ENCODE results near the gene CRY1. TPM values are rescaled to one million over a fixed set of nuclear protein-coding genes. Genes with fewer than 3 reads are reported as not detected.

The CRY1 gene
- polyA plus RNA-seq (2013, experiment 1 of 2), result 29.5 TPM
- 28.2 TPM for polyA plus RNA-seq (2013, experiment 2 of 2)

DNA sequence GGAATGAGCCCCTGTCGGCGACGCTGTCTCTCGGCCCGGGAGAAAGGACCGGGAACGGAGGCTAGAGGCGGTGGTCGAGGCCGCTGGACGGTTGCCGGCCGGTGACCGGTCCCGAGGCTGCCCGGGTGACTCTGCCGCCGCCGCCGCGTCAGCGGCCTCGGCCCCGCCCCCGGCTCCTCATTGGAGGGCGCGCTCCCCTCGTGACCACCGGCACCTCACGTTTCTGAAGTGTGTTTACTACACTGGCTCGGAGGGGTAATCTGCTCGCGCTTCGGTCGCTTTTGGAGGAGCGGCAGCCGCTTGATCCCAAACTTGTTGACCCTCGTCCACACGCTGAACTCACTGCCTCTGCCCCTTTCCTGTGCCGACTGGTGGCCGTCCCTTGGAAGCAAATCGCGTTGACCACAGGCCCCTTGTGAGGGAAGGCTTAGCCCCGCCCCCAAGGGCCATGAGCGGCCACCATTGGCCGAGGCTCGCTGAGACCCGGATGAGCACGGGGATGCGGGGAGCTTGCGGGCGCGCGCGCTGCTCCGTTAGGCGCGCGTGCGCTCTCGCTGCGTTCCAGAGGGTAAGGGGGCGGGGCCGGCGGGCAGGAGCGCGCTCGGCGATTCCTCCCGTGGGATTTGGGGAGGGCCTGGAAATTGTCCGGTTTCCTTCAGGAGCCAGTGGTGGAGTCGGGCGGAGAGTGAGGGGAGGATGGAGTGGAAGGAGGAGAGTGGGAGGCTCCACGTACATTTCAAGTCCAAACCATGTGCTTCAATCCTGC, at the start of gene CRY1:
Gene CRY1, minus strand, starts transcription at position 133 of the 766 bp plus-strand sequence. CDS start 588 bp downstream, outside the sequence.
- Histone ChIP-seq H3K36me3 (replicated peaks in 1 of 2; ENCODE audit: control insufficient read depth in 2 of 2, insufficient read depth in 2 of 2, low read length in 2 of 2) (no peaks in the 10 kb centered on the region), H4K91ac (ENCODE audit: low read depth, low read length, poor library complexity) (no peak within 1 kb of the TSS), H4K8ac (ENCODE audit: low read depth, low read length) (peak within 1 kb of the TSS; percentile 97), H3K79me1 (ENCODE audit: low read depth, low read length) (peaks cover 3% of the 10 kb centered on the region), H3K18ac (ENCODE audit: low read length) (peak within 1 kb of the TSS; percentile 100), H3K27me3 (ENCODE audit: control insufficient read depth in 3 of 3, insufficient read depth in 3 of 3, low read depth in 1 of 3, low read length in 3 of 3) (peaks cover 0 to 3% (median 0%) of the 10 kb centered on the region in 3 experiments), H2BK15ac (ENCODE audit: low read length) (peak within 1 kb of the TSS; percentile 72), H3K23ac (ENCODE audit: low read depth, low read length, poor library complexity) (peak within 1 kb of the TSS; percentile 92), H2AK5ac (ENCODE audit: low read depth, low read length) (peak within 1 kb of the TSS; percentile 40), H2BK5ac (ENCODE audit: low read length) (peak within 1 kb of the TSS; percentile 92), H3K9ac (ENCODE audit: low read depth, low read length, poor library complexity) (peak within 1 kb of the TSS; percentile 93), H2AFZ (ENCODE audit: low read length) (peak within 1 kb of the TSS; percentile 98), H3K27ac (replicated peaks; ENCODE audit: low read length) (peak within 1 kb of the TSS; percentile 91), H3K9me3 (replicated peaks in 1 of 2; ENCODE audit: control insufficient read depth in 2 of 2, insufficient read depth in 1 of 2, low read depth in 1 of 2, low read length in 2 of 2) (peaks cover 0 to 2% of the 10 kb centered on the region in 2 donors), H3K14ac (ENCODE audit: low read length) (no peak within 1 kb of the TSS), H2BK12ac (ENCODE audit: low read length) (no peak within 1 kb of the TSS), H3K4me3 (ENCODE audit: low read length in 2 of 2) (peak within 1 kb of the TSS; percentile 93 to 97), H3K4ac (ENCODE audit: low read length) (no peak within 1 kb of the TSS), H3K4me2 (ENCODE audit: insufficient read depth, low read length, poor library complexity, severe bottlenecking) (peak within 1 kb of the TSS; percentile 92), H2BK120ac (ENCODE audit: low read depth, low read length) (peak within 1 kb of the TSS; percentile 53), H3K4me1 (ENCODE audit: control insufficient read depth in 2 of 2, insufficient read depth in 1 of 2, low read depth in 1 of 2, low read length in 2 of 2) (peaks cover 0 to 6% of the 10 kb centered on the region in 2 donors)
- DNase-seq (ENCODE audit: low spot score), result peak; percentile 96
- WGBS, 2 donors (ENCODE audit: extremely low coverage in 2 of 2, insufficient read length in 2 of 2, insufficient replicate concordance in 1 of 2), result no CpG with 5 or more reads among the region's 74 CpGs

- Histone ChIP-seq H3K4me2 (ENCODE audit: insufficient read depth, low read length, poor library complexity, severe bottlenecking) (no peak overlapping the region), H3K4me1 (ENCODE audit: control insufficient read depth in 2 of 2, insufficient read depth in 1 of 2, low read depth in 1 of 2, low read length in 2 of 2) (no peaks in the 10 kb centered on the region), H2AFZ (ENCODE audit: low read length) (no peak overlapping the region), H4K8ac (ENCODE audit: low read depth, low read length) (no peak overlapping the region), H3K9me3 (replicated peaks in 1 of 2; ENCODE audit: control insufficient read depth in 2 of 2, insufficient read depth in 1 of 2, low read depth in 1 of 2, low read length in 2 of 2) (no peaks in the 10 kb centered on the region), H4K91ac (ENCODE audit: low read depth, low read length, poor library complexity) (no peak overlapping the region), H3K36me3 (replicated peaks in 1 of 2; ENCODE audit: control insufficient read depth in 2 of 2, insufficient read depth in 2 of 2, low read length in 2 of 2) (no peaks in the 10 kb centered on the region), H3K9ac (ENCODE audit: low read depth, low read length, poor library complexity) (no peak overlapping the region), H2BK120ac (ENCODE audit: low read depth, low read length) (no peak overlapping the region), H3K4ac (ENCODE audit: low read length) (no peak overlapping the region), H3K27ac (replicated peaks; ENCODE audit: low read length) (no peak overlapping the region), H3K27me3 (ENCODE audit: control insufficient read depth in 3 of 3, insufficient read depth in 3 of 3, low read depth in 1 of 3, low read length in 3 of 3) (peaks cover 0 to 5% (median 0%) of the 10 kb centered on the region in 3 experiments), H3K4me3 (ENCODE audit: low read length in 2 of 2) (no peak overlapping the region), H3K14ac (ENCODE audit: low read length) (no peak overlapping the region), H2BK15ac (ENCODE audit: low read length) (no peak overlapping the region), H3K23ac (ENCODE audit: low read depth, low read length, poor library complexity) (no peak overlapping the region), H3K79me1 (ENCODE audit: low read depth, low read length) (no peaks in the 10 kb centered on the region), H2BK12ac (ENCODE audit: low read length) (no peak overlapping the region), H2BK5ac (ENCODE audit: low read length) (no peak overlapping the region), H2AK5ac (ENCODE audit: low read depth, low read length) (no peak overlapping the region), H3K18ac (ENCODE audit: low read length) (no peak overlapping the region)
- no CpG with 5 or more reads among the region's 1 CpG for WGBS, 2 donors (ENCODE audit: extremely low coverage in 2 of 2, insufficient read length in 2 of 2, insufficient replicate concordance in 1 of 2)
- DNase-seq (ENCODE audit: low spot score), result no peak
Measured at GRCh38 chr12:107139787-107140186, 46.4 kb upstream of the CRY1 start.

GRCh38 chr12:107138990-107139389, 45.6 kb upstream of the CRY1 start:
- Histone ChIP-seq H3K36me3 (replicated peaks in 1 of 2; ENCODE audit: control insufficient read depth in 2 of 2, insufficient read depth in 2 of 2, low read length in 2 of 2) (no peaks in the 10 kb centered on the region), H2BK12ac (ENCODE audit: low read length) (no peak overlapping the region), H3K4me2 (ENCODE audit: insufficient read depth, low read length, poor library complexity, severe bottlenecking) (no peak overlapping the region), H2BK5ac (ENCODE audit: low read length) (no peak overlapping the region), H3K23ac (ENCODE audit: low read depth, low read length, poor library complexity) (no peak overlapping the region), H3K27ac (replicated peaks; ENCODE audit: low read length) (no peak overlapping the region), H3K27me3 (ENCODE audit: control insufficient read depth in 3 of 3, insufficient read depth in 3 of 3, low read depth in 1 of 3, low read length in 3 of 3) (no peaks in the 10 kb centered on the region), H2BK15ac (ENCODE audit: low read length) (no peak overlapping the region), H3K4me3 (ENCODE audit: low read length in 2 of 2) (no peak overlapping the region), H4K91ac (ENCODE audit: low read depth, low read length, poor library complexity) (no peak overlapping the region), H3K9ac (ENCODE audit: low read depth, low read length, poor library complexity) (no peak overlapping the region), H2AK5ac (ENCODE audit: low read depth, low read length) (no peak overlapping the region), H3K4me1 (ENCODE audit: control insufficient read depth in 2 of 2, insufficient read depth in 1 of 2, low read depth in 1 of 2, low read length in 2 of 2) (no peaks in the 10 kb centered on the region), H2AFZ (ENCODE audit: low read length) (no peak overlapping the region), H3K14ac (ENCODE audit: low read length) (no peak overlapping the region), H3K18ac (ENCODE audit: low read length) (no peak overlapping the region), H2BK120ac (ENCODE audit: low read depth, low read length) (no peak overlapping the region), H3K4ac (ENCODE audit: low read length) (no peak overlapping the region), H4K8ac (ENCODE audit: low read depth, low read length) (no peak overlapping the region), H3K79me1 (ENCODE audit: low read depth, low read length) (no peaks in the 10 kb centered on the region), H3K9me3 (replicated peaks in 1 of 2; ENCODE audit: control insufficient read depth in 2 of 2, insufficient read depth in 1 of 2, low read depth in 1 of 2, low read length in 2 of 2) (no peaks in the 10 kb centered on the region)
- no CpG with 5 or more reads among the region's 3 CpGs for WGBS, 2 donors (ENCODE audit: extremely low coverage in 2 of 2, insufficient read length in 2 of 2, insufficient replicate concordance in 1 of 2)
- DNase-seq (ENCODE audit: low spot score), result no peak

GRCh38 chr12:107135177-107135576, 41.8 kb upstream of the CRY1 start:
- no peak overlapping the region for H3K23ac ChIP-seq (ENCODE audit: low read depth, low read length, poor library complexity)
- no peak overlapping the region for H2BK5ac ChIP-seq (ENCODE audit: low read length)
- H3K4ac ChIP-seq (ENCODE audit: low read length), result no peak overlapping the region
- H3K27ac ChIP-seq (replicated peaks; ENCODE audit: low read length), result no peak overlapping the region
- H2AFZ ChIP-seq (ENCODE audit: low read length), result no peak overlapping the region
- H3K9ac ChIP-seq (ENCODE audit: low read depth, low read length, poor library complexity), result no peak overlapping the region
- no peak overlapping the region for H2BK120ac ChIP-seq (ENCODE audit: low read depth, low read length)
- H2BK12ac ChIP-seq (ENCODE audit: low read length), result no peak overlapping the region
- no peak overlapping the region for H3K18ac ChIP-seq (ENCODE audit: low read length)
- no peak overlapping the region for H3K4me3 ChIP-seq (ENCODE audit: low read length in 2 of 2)
- H3K4me1 ChIP-seq (ENCODE audit: control insufficient read depth in 2 of 2, insufficient read depth in 1 of 2, low read depth in 1 of 2, low read length in 2 of 2), result peaks cover 1 to 21% of the 10 kb centered on the region in 2 donors
- no CpG with 5 or more reads among the region's 2 CpGs for WGBS, 2 donors (ENCODE audit: extremely low coverage in 2 of 2, insufficient read length in 2 of 2, insufficient replicate concordance in 1 of 2)
- no peak overlapping the region for H4K8ac ChIP-seq (ENCODE audit: low read depth, low read length)
- H3K36me3 ChIP-seq (replicated peaks in 1 of 2; ENCODE audit: control insufficient read depth in 2 of 2, insufficient read depth in 2 of 2, low read length in 2 of 2), result no peaks in the 10 kb centered on the region
- DNase-seq (ENCODE audit: low spot score), result no peak
- no peak overlapping the region for H3K14ac ChIP-seq (ENCODE audit: low read length)
- no peaks in the 10 kb centered on the region for H3K9me3 ChIP-seq (replicated peaks in 1 of 2; ENCODE audit: control insufficient read depth in 2 of 2, insufficient read depth in 1 of 2, low read depth in 1 of 2, low read length in 2 of 2)
- H2BK15ac ChIP-seq (ENCODE audit: low read length), result no peak overlapping the region
- H3K4me2 ChIP-seq (ENCODE audit: insufficient read depth, low read length, poor library complexity, severe bottlenecking), result no peak overlapping the region
- H2AK5ac ChIP-seq (ENCODE audit: low read depth, low read length), result no peak overlapping the region
- H3K27me3 ChIP-seq (ENCODE audit: control insufficient read depth in 3 of 3, insufficient read depth in 3 of 3, low read depth in 1 of 3, low read length in 3 of 3), result no peaks in the 10 kb centered on the region
- no peak overlapping the region for H4K91ac ChIP-seq (ENCODE audit: low read depth, low read length, poor library complexity)
- no peaks in the 10 kb centered on the region for H3K79me1 ChIP-seq (ENCODE audit: low read depth, low read length)

Data from neuronal stem cell (in vitro differentiated cells).